DMS114 treated with DMSO at 0.1 percent for 48 hours (cell line): ENCODE results near the gene LMF1.
"Not testable (repeated sequence)": the region's sequence is repeated elsewhere in the genome, so short reads cannot be mapped to it uniquely, and the experiment has no call there.

Source experiments
- DNase-seq: peaks from one replicate; lab custom pipeline; 2025; ENCODE audit not compliant: unreplicated experiment; lab: John Stamatoyannopoulos, UW

LMF1 gene

DNA sequence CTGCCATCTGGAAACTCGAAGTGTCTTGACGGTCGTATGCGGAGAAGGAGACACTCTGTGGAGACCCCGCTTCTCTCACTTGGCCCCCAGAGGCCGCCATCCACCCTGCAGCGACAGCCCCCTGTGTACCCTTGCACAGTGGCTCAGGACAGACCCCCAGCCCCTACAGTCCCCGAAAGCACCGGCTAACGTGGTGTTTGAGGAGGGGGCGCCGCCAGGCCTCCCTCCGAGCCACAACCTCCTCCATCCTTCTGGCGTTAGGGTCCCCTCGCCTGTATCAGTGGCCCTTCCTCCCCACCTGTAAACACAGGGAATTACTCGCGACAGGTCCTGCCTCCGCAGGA is 73.6 kb downstream of the LMF1 start:
- no peak for DNase-seq

DNA sequence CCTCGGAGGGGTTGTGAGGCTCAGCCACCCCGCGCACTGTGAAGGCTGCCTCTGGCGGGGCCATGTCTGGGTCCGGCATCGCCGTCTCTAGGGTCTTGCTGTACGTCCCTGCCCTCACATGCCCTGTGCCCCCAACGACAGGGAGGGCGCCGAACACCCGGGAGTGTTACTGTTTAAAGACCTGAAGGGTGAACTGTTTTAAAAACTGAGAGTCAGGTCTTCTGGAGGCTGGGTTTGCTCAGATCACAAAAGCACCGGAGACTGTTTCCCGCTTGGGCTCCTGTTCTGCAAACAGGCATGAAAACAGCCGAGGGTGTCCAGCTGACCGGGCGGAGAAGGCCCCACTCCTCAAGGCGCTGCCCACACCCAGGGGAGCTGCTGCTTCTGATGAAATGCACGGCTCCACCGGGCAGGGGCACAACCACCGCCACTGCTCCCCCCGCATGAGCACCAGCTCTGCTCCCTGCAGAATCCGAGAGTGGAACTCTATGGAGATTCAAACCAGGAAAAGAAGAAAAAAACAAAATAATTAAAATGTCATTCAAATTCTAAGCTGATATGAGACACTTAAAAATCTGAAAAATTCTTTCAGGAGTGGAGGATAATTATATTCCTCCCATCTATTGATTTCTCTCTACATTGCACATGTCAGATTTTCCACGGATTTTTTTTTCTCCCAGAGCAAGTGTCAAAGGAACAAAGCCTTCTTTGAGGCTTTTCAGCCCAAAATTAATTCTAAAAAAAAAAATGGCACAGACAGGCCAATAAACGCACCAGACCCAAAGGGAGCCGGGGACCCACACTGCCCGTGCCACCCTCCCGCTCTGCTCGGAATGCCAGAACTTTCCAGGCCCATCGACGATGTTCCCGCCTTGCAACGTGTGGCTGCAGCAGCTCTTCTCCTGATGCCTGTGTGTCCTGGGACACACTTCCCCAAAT is 74.3 kb downstream of the LMF1 start:
- no peak for DNase-seq

DNA sequence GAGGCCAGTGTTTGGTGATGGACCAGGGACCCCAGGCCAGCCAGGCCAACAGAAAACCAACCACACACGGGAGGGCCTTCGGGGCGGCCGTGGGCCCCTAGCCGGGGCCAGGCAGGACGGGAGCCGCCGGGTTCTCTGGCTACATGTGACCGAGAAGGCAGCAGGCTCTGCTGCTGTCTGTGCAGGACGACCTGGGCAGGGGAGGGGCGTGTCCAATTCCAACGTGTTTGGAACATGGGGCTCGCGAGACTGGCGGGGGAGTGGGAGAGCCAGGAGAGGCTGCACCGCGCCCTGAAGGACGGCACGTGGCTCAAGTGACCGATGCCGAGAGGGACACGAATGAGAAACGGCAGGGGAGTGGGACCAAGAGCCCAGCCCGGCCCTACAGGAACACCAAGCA is 75.4 kb downstream of the LMF1 start:
- DNase-seq: no peak

DNA sequence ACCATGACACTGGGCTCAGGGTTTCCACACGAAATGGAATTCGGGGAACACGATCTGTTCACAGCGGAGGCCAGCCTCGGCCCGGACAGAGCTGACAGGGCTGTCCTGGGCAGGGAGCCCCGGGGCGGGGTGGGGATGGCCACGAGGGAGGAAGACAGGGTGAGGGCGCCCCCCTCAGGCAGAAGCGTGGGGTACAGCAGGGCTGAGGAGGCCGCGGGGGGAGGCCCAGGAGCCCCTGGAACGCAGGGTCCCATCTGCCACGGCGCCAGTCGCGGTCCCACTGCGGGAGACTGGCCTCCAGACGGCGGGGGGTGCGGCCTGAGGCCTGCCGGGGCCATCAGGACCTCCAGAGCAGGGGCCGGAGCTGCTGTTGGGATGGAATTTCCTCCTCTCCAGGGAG is 75.9 kb downstream of the LMF1 start:
- DNase-seq: no peak

DNA sequence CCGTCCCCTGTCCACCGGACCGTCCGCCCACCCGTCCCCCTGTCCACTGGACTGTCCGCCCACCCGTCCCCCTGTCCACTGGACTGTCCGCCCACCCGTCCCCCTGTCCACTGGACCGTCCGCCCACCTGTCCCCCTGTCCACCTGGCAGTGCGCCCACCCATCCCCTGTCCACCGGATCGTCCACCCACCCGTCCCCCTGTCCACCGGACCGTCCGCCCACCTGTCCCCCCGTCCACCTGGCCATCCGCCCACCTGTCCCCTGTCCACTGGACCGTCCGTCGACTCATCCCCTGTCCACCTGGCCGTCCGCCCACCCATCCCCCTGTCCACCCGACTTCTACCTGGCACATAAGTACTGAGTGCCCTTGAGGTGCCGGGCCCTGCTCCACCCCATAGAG is 76.6 kb downstream of the LMF1 start:
- no peak for DNase-seq

DNA sequence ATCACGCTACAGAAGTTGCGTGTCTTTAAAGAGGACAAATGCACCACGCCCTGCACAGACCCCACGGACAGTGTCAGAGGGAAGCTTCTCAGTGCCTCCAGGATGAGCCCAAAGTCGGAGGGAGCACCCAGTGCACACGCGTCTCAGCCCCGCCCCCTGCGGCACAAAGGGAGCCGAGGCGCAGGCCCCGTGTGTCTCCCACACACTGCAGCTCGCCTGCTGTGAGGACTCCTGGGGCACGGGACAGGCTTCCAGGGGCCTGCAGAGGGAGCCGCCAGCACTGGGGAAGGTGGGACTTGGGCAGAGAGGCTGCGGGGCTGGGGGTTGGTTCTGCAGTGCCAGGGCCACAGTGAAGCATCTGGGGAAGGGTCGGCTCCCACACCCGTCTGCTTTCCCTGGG is 77.4 kb downstream of the LMF1 start:
- no peak for DNase-seq

DNA sequence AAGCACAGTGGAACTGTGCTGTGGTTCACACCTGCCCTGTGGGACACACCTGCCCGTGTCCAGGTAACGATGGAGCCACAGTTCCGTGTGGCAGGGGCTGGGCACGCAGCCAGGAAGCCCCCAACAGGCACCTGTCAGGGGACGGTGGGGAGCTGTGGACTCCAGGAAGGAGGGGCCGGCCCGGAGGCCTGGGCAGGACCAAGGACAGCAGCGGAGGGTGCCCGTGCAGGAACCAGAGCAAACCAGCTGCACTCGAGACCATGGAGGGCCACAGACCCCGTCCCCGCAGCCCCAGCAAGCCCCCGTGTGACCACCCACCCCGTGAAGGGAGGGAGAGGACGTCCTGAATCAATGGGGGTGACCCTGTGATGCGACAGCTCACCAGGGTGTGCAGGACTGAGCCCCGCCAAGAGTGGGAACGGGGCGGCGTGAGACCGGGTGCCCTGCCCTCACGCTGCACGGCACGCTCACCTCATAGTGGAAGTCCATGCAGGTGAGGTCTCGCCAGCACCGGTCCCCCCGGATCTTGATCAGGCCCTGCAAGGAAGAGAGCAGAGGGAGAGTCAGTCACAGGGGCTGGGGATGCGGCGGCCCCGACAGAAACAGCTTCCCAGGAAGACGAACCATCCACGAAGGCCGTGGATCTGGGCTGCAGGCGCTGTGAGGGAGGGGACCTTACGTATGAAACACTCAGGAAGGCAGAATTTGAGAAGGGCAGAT is 78.1 kb downstream of the LMF1 start:
- DNase-seq: no peak

- DNase-seq: no peak
Observed at GRCh38 chr16:892006-892405, 78.8 kb downstream of the LMF1 start.

DNA sequence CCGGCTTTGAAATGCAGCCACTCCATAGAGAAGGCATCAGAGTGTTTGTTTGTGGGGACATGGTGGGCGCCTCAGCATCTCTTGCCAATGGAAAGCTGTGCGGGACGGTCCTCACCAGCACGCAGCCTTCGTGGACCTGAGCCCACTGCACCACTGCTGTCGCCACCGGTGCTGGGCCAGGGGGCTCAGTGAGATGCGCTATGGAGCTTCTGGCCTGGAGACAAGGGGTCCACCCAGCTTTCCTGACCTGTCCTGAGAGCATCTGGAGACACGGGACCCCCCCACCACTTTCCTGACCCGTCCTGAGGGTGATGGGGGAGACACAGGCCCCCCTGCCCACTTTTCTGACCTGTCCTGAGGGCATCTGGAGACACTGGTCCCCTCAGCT is 79.4 kb downstream of the LMF1 start:
- no peak for DNase-seq

DNA sequence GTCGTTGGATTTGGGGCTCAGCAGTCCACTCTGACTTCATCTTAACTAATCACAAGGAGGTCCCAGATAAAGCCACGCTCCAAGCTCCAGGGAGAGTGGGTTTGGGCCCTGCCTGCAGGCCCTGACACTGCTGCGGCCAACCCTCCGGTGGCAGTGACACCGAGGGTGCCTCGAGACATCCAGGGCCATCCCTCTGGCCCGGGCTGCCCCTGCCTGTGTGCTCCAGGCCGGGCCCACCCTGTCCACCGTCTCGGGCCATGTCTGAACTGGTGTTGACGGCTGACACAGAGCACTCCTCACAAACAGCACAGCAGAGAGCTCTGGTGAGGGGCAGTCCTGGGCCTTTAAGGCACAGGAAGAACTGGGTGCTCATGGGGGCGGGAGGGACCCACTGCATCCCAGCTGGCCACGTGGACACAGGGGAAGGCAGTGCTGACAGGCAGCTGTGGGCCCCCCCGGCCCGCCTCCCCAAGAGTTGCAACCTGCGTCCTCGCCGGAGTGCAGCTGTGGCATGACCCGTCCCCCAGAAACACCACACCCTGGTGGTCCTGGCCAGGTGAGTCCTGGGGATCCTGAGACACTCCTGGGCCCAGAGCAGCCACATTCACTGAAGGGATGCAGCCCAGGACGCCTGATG is 80.0 kb downstream of the LMF1 start:
- DNase-seq: no peak

GRCh38 chr16:890217-890616 is 80.6 kb downstream of the LMF1 start:
- no peak for DNase-seq

- DNase-seq: no peak
Observed at GRCh38 chr16:889586-889985, 81.2 kb downstream of the LMF1 start.

DNA sequence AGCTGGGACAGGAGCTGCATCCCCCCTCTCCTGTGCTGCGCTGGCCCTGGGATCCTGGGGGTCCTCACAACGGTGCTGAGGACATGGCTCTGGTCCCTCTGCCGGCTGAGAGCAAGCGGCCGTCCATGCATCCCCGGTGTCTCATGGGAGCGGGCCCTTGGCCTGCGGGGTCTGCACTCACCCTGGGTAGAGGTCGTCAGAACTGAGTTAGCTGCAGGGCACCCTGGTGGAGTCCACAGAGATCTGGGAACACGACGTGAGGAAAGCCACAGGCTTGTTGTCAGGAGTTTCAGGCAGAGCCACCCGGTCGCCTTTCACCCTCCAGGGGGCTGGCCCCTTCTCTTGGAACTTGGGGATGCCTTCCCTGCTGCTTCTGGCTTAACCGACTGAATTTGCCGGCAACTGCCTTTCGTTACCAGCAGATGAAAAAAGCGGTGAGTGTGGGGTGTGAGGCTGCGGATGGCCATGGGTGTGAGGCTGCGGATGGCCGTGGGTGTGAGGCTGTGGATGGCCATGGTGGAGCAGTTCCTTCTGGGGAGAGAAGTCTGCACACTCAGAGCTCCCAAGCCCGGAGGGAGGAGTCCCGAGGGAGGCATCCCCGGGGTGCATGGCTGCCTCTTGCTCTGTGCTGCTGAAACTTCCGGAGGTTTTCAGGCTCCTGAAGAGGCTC is 81.7 kb downstream of the LMF1 start:
- no peak for DNase-seq

DNA sequence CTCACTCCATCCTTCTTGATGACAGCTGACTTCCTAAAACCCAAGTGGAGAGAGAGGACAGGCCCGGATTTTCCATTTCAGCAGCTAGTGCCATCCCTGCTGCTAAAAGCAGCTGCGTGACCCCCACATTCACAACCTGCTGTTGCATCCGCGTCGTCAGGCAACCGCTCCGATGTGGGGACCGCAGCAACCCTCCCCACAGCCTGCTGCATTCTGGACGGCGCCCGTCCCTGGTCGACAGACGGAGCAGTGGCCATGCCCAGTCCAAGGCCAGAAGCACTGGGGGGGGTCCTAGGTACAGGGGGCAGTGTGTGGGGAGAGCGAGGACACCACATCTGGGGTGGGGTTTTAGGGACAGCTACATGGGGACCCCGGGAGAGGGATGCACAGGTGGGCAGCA is 82.3 kb downstream of the LMF1 start:
- DNase-seq: not testable (repeated sequence)

- DNase-seq: no peak
Observed at GRCh38 chr16:887846-888245, 82.9 kb downstream of the LMF1 start.

GRCh38 chr16:886802-887731 is 83.7 kb downstream of the LMF1 start:
- no peak for DNase-seq

DNA sequence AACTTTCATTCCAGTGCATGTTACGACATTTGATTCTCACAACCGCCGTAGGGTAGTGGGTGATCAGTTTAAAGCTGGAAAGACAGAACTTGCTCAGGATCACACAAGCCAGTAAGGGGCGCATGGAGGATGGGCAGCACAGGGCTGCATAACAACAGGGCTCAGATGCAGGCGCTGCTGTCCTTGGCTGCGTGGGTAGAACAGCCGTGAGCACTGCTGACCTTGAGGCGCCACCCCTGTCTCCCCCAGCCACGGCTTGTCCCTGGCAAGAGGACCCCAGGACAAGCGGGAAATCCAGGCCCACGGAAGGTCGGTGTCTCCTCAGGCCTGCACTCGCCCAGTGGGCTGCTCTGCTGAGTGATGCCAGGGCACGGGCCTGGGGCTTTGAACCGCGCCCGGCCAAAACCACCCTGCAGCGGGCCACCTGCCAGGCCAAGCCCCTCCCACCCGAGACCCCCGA is 84.7 kb downstream of the LMF1 start:
- no peak for DNase-seq

DNA sequence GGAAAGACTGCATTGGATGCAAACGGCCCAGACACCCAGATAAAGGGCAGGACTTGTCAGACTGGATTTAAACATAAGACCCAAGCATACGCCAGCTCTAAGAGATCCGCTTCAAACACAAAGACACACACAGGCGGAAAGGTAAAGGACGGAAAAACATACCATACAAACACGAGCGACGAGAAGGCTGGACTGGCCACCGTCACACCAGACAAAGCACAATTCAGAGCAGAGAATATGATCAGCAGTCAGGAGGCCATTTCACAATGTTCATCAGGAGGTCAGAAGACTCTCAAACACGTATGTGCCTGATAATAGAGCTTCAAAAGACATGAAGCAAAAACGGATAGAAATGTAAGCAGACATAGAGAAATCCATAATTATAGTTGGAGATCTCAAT is 85.4 kb downstream of the LMF1 start:
- DNase-seq: no peak

GRCh38 chr16:884232-884631 is 86.6 kb downstream of the LMF1 start:
- DNase-seq: no peak

GRCh38 chr16:883781-884180 is 87.0 kb downstream of the LMF1 start:
- DNase-seq: no peak
